OCI-LY3 (cell line): ENCODE measurements around the gene RAI1.

ENCODE experiments used
- H2AFZ ChIP-seq: fragments of 200-600, 300-600 bp; shearing (Covaris generic); 2 replicates; pipeline ENCODE4 v1.6.0; 2014; ENCODE audit warnings: antibody characterized with exemption, low read depth, low read length
- H3K27ac ChIP-seq: fragments of 200-600, 300-600 bp; sonication (generic); 2 replicates; pipeline ENCODE4 v1.5.1; 2014; ENCODE audit warnings: mild to moderate bottlenecking, low read length, moderate library complexity, mixed read lengths
- H3K27me3 ChIP-seq: fragments of 200-600, 300-600 bp; sonication (generic); 2 replicates; pipeline ENCODE4 v1.6.1; 2014; ENCODE audit warnings: low read depth, low read length, mixed read lengths
- H3K36me3 ChIP-seq: fragments of 200-600, 300-600 bp; sonication (generic); replicated peaks from 2 replicates; pipeline ENCODE3; 2014; ENCODE audit warnings: low read depth, low read length, mixed read lengths
- H3K4me1 ChIP-seq: fragments of 300-600, 200-600 bp; sonication (generic); 2 replicates; pipeline ENCODE4 v1.6.1; 2014; ENCODE audit warnings: low read length, mixed read lengths
- H3K4me2 ChIP-seq: fragments of 200-600, 300-600 bp; sonication (generic); 2 replicates; pipeline ENCODE4 v1.6.1; 2014; ENCODE audit warnings: low read length, mixed read lengths
- H3K4me3 ChIP-seq: fragments of 300-600, 200-600 bp; sonication (generic); 2 replicates; pipeline ENCODE4 v1.5.1; 2014; ENCODE audit warnings: antibody characterized with exemption, mild to moderate bottlenecking, low read length, moderate library complexity
- H3K79me2 ChIP-seq: fragments of 300-600, 200-600 bp; shearing (Covaris generic); 2 replicates; pipeline ENCODE4 v1.6.1; 2014; ENCODE audit warnings: mild to moderate bottlenecking, low read length, mixed read lengths
- H3K9ac ChIP-seq: fragments of 300-600, 200-600 bp; shearing (Covaris generic); 2 replicates; pipeline ENCODE4 v1.6.0; 2014; ENCODE audit warnings: mild to moderate bottlenecking, low read length, moderate library complexity
- H3K9me3 ChIP-seq: fragments of 200-600, 300-600 bp; shearing (Covaris generic); 2 replicates; pipeline ENCODE4 v1.6.1; 2014; ENCODE audit warnings: low read length, mixed read lengths; ENCODE audit not compliant: insufficient read depth
- H4K20me1 ChIP-seq: fragments of 200-600, 300-600 bp; sonication (generic); 2 replicates; pipeline ENCODE4 v1.6.1; 2016; ENCODE audit warnings: low read length, mixed read lengths; ENCODE audit not compliant: insufficient read depth
- EZH2phosphoT487 ChIP-seq: fragments of 200-600 bp; shearing (Covaris generic); IDR thresholded peaks from 2 replicates; pipeline ENCODE4 v1.6.1; 2018; ENCODE audit warnings: antibody characterized with exemption, mixed run types, low read depth
- TF ChIP-seq, protein P1 (sequence below): fragments of 200-600, 300-600 bp; sonication (generic); IDR thresholded peaks from 2 replicates; pipeline ENCODE4 v1.5.1; 2014; ENCODE audit warnings: antibody characterized with exemption, low read length, low read depth

The RAI1 gene

DNA sequence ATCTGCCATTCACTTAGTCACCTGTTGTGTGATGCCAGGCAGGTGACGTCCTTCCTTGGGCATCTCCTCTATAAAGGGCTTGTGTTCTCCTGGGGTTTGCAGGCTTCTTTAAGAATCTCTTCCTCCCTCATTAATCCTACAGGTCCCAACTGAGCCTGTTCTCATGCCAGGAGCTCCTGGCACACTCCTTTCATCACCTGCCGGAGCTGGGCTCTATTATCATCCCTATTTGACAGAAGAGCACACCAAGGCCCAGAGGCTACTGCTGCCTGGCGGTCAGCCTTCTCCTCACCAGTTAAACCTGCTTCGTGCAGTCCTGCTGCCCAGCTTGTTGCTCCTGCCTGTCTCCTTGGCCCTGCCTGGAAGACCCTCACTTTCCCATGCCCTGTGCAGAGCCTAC, 51.2 kb downstream of the RAI1 start:
- no peaks in the 10 kb centered on the region for H3K27me3 ChIP-seq
- H3K4me1 ChIP-seq: peaks cover 4% of the 10 kb centered on the region
- H4K20me1 ChIP-seq: no peaks in the 10 kb centered on the region
- H3K36me3 ChIP-seq: no peaks in the 10 kb centered on the region
- no peak overlapping the region for H3K4me3 ChIP-seq
- TF ChIP-seq, protein P1, sequence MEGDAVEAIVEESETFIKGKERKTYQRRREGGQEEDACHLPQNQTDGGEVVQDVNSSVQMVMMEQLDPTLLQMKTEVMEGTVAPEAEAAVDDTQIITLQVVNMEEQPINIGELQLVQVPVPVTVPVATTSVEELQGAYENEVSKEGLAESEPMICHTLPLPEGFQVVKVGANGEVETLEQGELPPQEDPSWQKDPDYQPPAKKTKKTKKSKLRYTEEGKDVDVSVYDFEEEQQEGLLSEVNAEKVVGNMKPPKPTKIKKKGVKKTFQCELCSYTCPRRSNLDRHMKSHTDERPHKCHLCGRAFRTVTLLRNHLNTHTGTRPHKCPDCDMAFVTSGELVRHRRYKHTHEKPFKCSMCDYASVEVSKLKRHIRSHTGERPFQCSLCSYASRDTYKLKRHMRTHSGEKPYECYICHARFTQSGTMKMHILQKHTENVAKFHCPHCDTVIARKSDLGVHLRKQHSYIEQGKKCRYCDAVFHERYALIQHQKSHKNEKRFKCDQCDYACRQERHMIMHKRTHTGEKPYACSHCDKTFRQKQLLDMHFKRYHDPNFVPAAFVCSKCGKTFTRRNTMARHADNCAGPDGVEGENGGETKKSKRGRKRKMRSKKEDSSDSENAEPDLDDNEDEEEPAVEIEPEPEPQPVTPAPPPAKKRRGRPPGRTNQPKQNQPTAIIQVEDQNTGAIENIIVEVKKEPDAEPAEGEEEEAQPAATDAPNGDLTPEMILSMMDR: no peak
- no peak for TF ChIP-seq EZH2phosphoT487
- H3K9ac ChIP-seq: no peak overlapping the region
- no peak overlapping the region for H3K4me2 ChIP-seq
- no peak overlapping the region for H2AFZ ChIP-seq
- no peaks in the 10 kb centered on the region for H3K9me3 ChIP-seq
- H3K79me2 ChIP-seq: no peaks in the 10 kb centered on the region
- H3K27ac ChIP-seq: no peak overlapping the region

DNA sequence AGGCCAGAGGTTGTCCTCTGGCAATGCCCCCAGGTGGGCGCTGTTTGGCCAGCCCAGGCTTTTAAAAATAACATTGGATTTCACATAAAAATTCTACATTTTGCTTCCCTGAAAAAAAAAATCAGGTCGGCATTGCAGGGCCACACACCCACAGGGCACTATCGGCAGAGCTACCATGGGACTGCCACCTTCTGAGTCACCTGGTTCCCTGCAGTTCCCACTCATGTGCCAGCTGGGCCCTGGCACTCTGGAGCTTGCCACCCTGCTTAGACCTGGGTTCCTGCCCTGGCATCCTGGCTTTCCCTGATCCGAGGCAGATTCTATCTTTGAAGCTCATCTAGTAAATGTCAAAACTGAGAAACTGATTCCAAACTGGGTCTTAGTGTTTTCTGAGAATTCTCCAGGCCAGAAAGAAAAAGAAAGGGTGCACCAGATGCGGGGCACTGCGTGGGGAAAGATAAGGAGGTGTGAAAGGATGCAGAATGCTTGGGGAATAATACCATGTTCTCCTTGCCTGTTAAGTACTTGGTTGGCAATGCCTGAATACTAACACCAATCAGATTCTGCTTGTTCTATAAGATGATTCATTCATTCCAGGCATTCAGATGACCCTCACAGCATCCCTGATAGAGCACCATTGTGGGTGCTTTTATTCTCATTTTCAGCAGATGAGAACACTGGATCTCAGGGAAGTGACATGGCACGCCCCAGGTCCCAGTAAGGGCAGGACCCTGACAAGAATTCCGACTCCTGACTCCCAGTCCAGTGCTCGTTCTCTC, 51.8 kb downstream of the RAI1 start:
- Histone ChIP-seq H3K27me3 (no peaks in the 10 kb centered on the region), H3K9ac (no peak overlapping the region), H3K27ac (no peak overlapping the region), H3K79me2 (no peaks in the 10 kb centered on the region), H2AFZ (no peak overlapping the region), H3K36me3 (no peaks in the 10 kb centered on the region), H3K4me1 (peaks cover 4% of the 10 kb centered on the region), H3K9me3 (no peaks in the 10 kb centered on the region), H4K20me1 (no peaks in the 10 kb centered on the region), H3K4me2 (no peak overlapping the region), H3K4me3 (no peak overlapping the region)
- TF ChIP-seq, protein P1: no peak
- no peak for TF ChIP-seq EZH2phosphoT487

DNA sequence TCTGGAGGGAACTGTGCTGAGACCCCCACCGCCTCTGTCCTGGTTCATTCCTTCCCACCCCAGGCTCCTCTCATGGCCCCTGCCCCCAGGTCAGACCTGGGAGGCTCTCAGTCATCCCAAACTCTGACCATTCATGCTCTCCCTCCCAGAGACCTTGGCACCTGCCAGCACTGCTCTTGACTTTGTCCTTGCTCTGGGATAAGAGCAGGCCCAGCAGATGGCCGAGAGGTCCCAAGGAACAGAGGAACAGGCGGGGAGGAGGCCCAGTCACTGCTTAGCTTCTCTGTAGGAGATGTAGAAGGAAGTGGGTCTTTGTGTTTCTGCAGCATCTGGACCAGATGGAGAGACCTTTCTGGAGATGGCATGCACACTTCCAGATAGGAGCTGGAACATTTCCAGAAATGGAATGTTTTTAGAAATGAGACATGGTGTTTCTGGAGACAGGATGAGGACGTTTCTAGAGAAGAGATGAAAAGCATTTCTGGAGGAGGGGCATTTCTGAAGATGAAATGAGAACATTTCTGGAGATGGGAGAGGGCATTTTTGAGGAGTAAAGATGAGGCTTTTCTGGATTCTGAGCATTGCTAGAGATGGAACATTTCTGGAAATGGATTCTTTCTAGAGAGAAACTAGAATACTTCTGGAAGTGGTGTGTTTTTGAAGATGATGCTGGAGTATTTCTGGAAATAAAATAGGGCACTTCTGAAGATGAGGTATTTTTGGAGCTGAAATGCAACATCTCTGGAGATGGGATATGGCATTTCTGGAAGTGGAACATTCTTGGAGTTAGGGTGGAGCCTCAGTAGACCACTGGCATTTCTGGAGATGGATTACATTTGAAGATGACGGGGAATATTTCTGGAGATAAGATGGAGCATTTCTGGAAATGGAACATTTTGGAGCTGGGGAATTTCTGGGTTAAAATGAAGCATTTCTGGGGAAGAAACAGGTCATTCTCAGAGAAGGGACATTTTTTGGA, 55.2 kb downstream of the RAI1 start:
- Histone ChIP-seq H3K27me3 (no peaks in the 10 kb centered on the region), H3K27ac (no peak overlapping the region), H3K9ac (no peak overlapping the region), H3K4me2 (no peak overlapping the region), H3K4me3 (no peak overlapping the region), H3K79me2 (no peaks in the 10 kb centered on the region), H2AFZ (no peak overlapping the region), H3K9me3 (no peaks in the 10 kb centered on the region), H3K4me1 (peaks cover 4% of the 10 kb centered on the region), H3K36me3 (no peaks in the 10 kb centered on the region), H4K20me1 (no peaks in the 10 kb centered on the region)
- TF ChIP-seq EZH2phosphoT487: no peak
- TF ChIP-seq, protein P1: no peak
